TTC549 (cell line): Measurements from ENCODE around the gene MOGAT3.

ENCODE experiments used
- FAIRE-seq: peaks from 2 replicates; lab custom pipeline; 2012; peaks lifted over from hg19 to GRCh38; lab: Jason Lieb, UNC

Gene MOGAT3

GRCh38 chr7:101200862-101201599, at the start of gene MOGAT3:
Gene MOGAT3, minus strand, starts transcription at chr7:101201036. Its CDS starts 182 bp downstream, at chr7:101200854.
- no peak for FAIRE-seq

- no peak for FAIRE-seq
Measured at GRCh38 chr7:101250324-101250723, 49.5 kb upstream of the MOGAT3 start.

GRCh38 chr7:101248276-101248675, 47.4 kb upstream of the MOGAT3 start:
- FAIRE-seq, result no peak

- FAIRE-seq, result no peak
Measured at GRCh38 chr7:101245147-101245668, 44.4 kb upstream of the MOGAT3 start.

GRCh38 chr7:101244375-101245146, 43.7 kb upstream of the MOGAT3 start, which contains the start of gene FIS1:
Gene FIS1, minus strand, starts transcription at chr7:101245081. Its CDS starts 77 bp downstream, at chr7:101245004.
- no peak for FAIRE-seq

GRCh38 chr7:101243646-101244374, 43.0 kb upstream of the MOGAT3 start:
- FAIRE-seq, result no peak

- FAIRE-seq, result no peak
Measured at GRCh38 chr7:101241443-101242349, 40.9 kb upstream of the MOGAT3 start.

GRCh38 chr7:101241015-101241363, 40.2 kb upstream of the MOGAT3 start:
- no peak for FAIRE-seq

- no peak for FAIRE-seq
Measured at GRCh38 chr7:101240226-101241014, 39.6 kb upstream of the MOGAT3 start.

GRCh38 chr7:101239951-101240220, 39.0 kb upstream of the MOGAT3 start:
- no peak for FAIRE-seq

- FAIRE-seq, result no peak
Measured at GRCh38 chr7:101239191-101239950, 38.5 kb upstream of the MOGAT3 start.

- FAIRE-seq, result no peak
Measured at GRCh38 chr7:101238226-101239182, 37.7 kb upstream of the MOGAT3 start.

- FAIRE-seq, result no peak
Measured at GRCh38 chr7:101237206-101238067, 36.6 kb upstream of the MOGAT3 start, which contains the start of gene CLDN15. Gene CLDN15, minus strand, starts transcription at chr7:101237802. Its CDS starts 221 bp downstream, at chr7:101237581.

- FAIRE-seq, result no peak
Measured at GRCh38 chr7:101236292-101236835, 35.5 kb upstream of the MOGAT3 start.

- no peak for FAIRE-seq
Measured at GRCh38 chr7:101235522-101235921, 34.7 kb upstream of the MOGAT3 start.

- no peak for FAIRE-seq
Measured at GRCh38 chr7:101235050-101235449, 34.2 kb upstream of the MOGAT3 start.

- no peak for FAIRE-seq
Measured at GRCh38 chr7:101234636-101235035, 33.8 kb upstream of the MOGAT3 start.
